Activated B cell treated with CpG ODN at 0.5 μM for 24 hours (primary cell): ENCODE data around the gene EPHA7. TPM values are rescaled to one million over a fixed set of nuclear protein-coding genes. Genes with fewer than 3 reads are reported as not detected.

ENCODE experiments used
- ATAC-seq: fragments of 200-7000 bp; cut with Tn5 transposase; one replicate; pipeline ENCODE4 v1.10.0; 2021; ENCODE audit warnings: low read depth, mild to moderate bottlenecking, moderate library complexity
- CTCF ChIA-PET: fragments of 350-600 bp; sonication (Branson Sonifier 250); formaldehyde crosslinking; loops from one replicate; lab custom pipeline; 2021; ENCODE audit warnings: antibody characterized with exemption; lab: Charles Lee
- POLR2A ChIA-PET: fragments of 350-600 bp; sonication (Branson Sonifier 250); formaldehyde crosslinking; loops from one replicate; lab custom pipeline; 2021; ENCODE audit warnings: antibody characterized with exemption; lab: Charles Lee
- DNase-seq: peaks from one replicate; pipeline ENCODE4 v3.0.0; 2022
- H3K27ac Mint-ChIP-seq: one replicate; pipeline ENCODE4 v1.8.0; 2020; ENCODE audit warnings: mixed read lengths
- H3K27me3 Mint-ChIP-seq: one replicate; pipeline ENCODE4 v1.8.0; 2021; ENCODE audit warnings: mixed read lengths
- H3K36me3 Mint-ChIP-seq: one replicate; pipeline ENCODE4 v1.8.0; 2021; ENCODE audit warnings: low read depth, mixed read lengths
- H3K4me1 Mint-ChIP-seq: one replicate; pipeline ENCODE4 v1.8.0; 2021; ENCODE audit warnings: mixed read lengths
- H3K4me3 Mint-ChIP-seq: one replicate; pipeline ENCODE4 v1.8.0; 2020; ENCODE audit warnings: mild to moderate bottlenecking, mixed read lengths
- H3K9me3 Mint-ChIP-seq: one replicate; pipeline ENCODE4 v1.8.0; 2020; ENCODE audit warnings: mixed read lengths
- CTCF ChIP-seq: fragments of 200-600 bp; IDR thresholded peaks from one replicate; pipeline ENCODE4 v1.8.0; 2022; ENCODE audit warnings: antibody characterized with exemption, mild to moderate bottlenecking
- intact Hi-C: fragments of 100-400 bp; cut with micrococcal nuclease; formaldehyde crosslinking; loops from one replicate; pipeline ENCODE4 v1.15.1; 2024
- total RNA-seq: library from RNA; stranded (reverse); gene quantifications from 2 replicates; pipeline ENCODE4 v1.2.3, GENCODE V29; 2022

The EPHA7 gene
- total RNA-seq, 1 donor from 2014 or later: not detected

GRCh38 chr6:93294879-93295278 lies 124.5 kb downstream of the EPHA7 start:
- Mint-ChIP-seq H3K9me3 (peaks cover 4% of the 10 kb centered on the region), H3K27ac (no peak overlapping the region), H3K4me3 (no peak overlapping the region), H3K27me3 (no peaks in the 10 kb centered on the region), H3K4me1 (no peaks in the 10 kb centered on the region), H3K36me3 (no peaks in the 10 kb centered on the region)
- intact Hi-C loops: no loop called here
- DNase-seq: no peak
- ATAC-seq: no peak
- POLR2A ChIA-PET: no interaction called here
- TF ChIP-seq CTCF: no peak
- CTCF ChIA-PET: no interaction called here

- H3K4me3 Mint-ChIP-seq: no peak overlapping the region
- H3K27me3 Mint-ChIP-seq: no peaks in the 10 kb centered on the region
- intact Hi-C loops: no loop called here
- CTCF ChIA-PET: no interaction called here
- H3K36me3 Mint-ChIP-seq: no peaks in the 10 kb centered on the region
- DNase-seq (no peak), ATAC-seq (no peak)
- H3K9me3 Mint-ChIP-seq: no peaks in the 10 kb centered on the region
- no peak overlapping the region for H3K27ac Mint-ChIP-seq
- no peaks in the 10 kb centered on the region for H3K4me1 Mint-ChIP-seq
- POLR2A ChIA-PET: no interaction called here
- TF ChIP-seq CTCF: no peak
Observed at GRCh38 chr6:93293872-93294271, 125.5 kb downstream of the EPHA7 start.

- Mint-ChIP-seq H3K4me3 (no peak overlapping the region), H3K27ac (no peak overlapping the region), H3K4me1 (no peaks in the 10 kb centered on the region), H3K9me3 (no peaks in the 10 kb centered on the region), H3K36me3 (no peaks in the 10 kb centered on the region), H3K27me3 (no peaks in the 10 kb centered on the region)
- CTCF ChIA-PET: no interaction called here
- TF ChIP-seq CTCF: no peak
- POLR2A ChIA-PET: no interaction called here
- DNase-seq (no peak), ATAC-seq (no peak)
- intact Hi-C loops: no loop called here
Observed at GRCh38 chr6:93293460-93293859, 125.9 kb downstream of the EPHA7 start.

- POLR2A ChIA-PET: no interaction called here
- no peaks in the 10 kb centered on the region for H3K4me1 Mint-ChIP-seq
- no peaks in the 10 kb centered on the region for H3K9me3 Mint-ChIP-seq
- no peaks in the 10 kb centered on the region for H3K36me3 Mint-ChIP-seq
- no peak overlapping the region for H3K27ac Mint-ChIP-seq
- ATAC-seq (no peak), DNase-seq (peak; percentile 8)
- no peaks in the 10 kb centered on the region for H3K27me3 Mint-ChIP-seq
- TF ChIP-seq CTCF: no peak
- no peak overlapping the region for H3K4me3 Mint-ChIP-seq
- intact Hi-C loops: no loop called here
- CTCF ChIA-PET: no interaction called here
Observed at GRCh38 chr6:93282521-93283031, 136.8 kb downstream of the EPHA7 start.

GRCh38 chr6:93278241-93278640 lies 141.1 kb downstream of the EPHA7 start:
- no peaks in the 10 kb centered on the region for H3K27me3 Mint-ChIP-seq
- H3K4me3 Mint-ChIP-seq: no peak overlapping the region
- DNase-seq: no peak
- no peaks in the 10 kb centered on the region for H3K4me1 Mint-ChIP-seq
- H3K36me3 Mint-ChIP-seq: no peaks in the 10 kb centered on the region
- intact Hi-C loops: no loop called here
- ChIA-PET CTCF (no interaction called here), POLR2A (no interaction called here)
- no peak for TF ChIP-seq CTCF
- ATAC-seq: no peak
- H3K9me3 Mint-ChIP-seq: no peaks in the 10 kb centered on the region
- no peak overlapping the region for H3K27ac Mint-ChIP-seq
